ENCODE data around the gene XIRP2.

Gene XIRP2

GRCh38 chr2:167052825-167053224 is 164.5 kb downstream of the XIRP2 start:
- no peak for TF ChIP-seq CTCF (IDR thresholded peaks at IDR 0.05)

- TF ChIP-seq CTCF (IDR thresholded peaks at IDR 0.05) = no peak
Observed at GRCh38 chr2:167054881-167055280, 166.6 kb downstream of the XIRP2 start.

GRCh38 chr2:167057446-167057845 is 169.2 kb downstream of the XIRP2 start:
- no peak for TF ChIP-seq CTCF (IDR thresholded peaks at IDR 0.05)

- no peak for TF ChIP-seq CTCF (IDR thresholded peaks at IDR 0.05)
Observed at GRCh38 chr2:167059173-167059572, 170.9 kb downstream of the XIRP2 start.

DNA sequence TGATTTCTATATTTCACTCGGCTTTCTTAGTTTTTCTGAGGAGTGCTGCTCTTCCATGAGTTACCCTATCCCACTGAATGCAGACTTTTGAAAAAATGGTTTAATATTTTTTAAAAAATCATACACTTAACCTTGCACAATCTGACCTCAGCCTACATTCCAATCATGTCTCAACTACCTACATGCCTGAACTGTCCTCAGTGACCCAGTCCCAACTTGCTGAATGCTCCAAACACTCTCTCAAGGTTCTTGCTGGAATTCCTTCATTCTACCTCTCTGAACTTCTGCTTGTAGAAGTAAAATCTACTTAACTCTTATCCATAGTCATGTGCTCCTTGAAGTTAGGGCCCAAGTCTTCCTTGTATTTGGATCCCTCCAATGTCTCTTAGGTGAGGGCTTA is 181.6 kb downstream of the XIRP2 start:
- no peak for TF ChIP-seq CTCF (IDR thresholded peaks at IDR 0.05)

GRCh38 chr2:167100506-167100905 is 212.2 kb downstream of the XIRP2 start:
- no peak for TF ChIP-seq CTCF (IDR thresholded peaks at IDR 0.05)

DNA sequence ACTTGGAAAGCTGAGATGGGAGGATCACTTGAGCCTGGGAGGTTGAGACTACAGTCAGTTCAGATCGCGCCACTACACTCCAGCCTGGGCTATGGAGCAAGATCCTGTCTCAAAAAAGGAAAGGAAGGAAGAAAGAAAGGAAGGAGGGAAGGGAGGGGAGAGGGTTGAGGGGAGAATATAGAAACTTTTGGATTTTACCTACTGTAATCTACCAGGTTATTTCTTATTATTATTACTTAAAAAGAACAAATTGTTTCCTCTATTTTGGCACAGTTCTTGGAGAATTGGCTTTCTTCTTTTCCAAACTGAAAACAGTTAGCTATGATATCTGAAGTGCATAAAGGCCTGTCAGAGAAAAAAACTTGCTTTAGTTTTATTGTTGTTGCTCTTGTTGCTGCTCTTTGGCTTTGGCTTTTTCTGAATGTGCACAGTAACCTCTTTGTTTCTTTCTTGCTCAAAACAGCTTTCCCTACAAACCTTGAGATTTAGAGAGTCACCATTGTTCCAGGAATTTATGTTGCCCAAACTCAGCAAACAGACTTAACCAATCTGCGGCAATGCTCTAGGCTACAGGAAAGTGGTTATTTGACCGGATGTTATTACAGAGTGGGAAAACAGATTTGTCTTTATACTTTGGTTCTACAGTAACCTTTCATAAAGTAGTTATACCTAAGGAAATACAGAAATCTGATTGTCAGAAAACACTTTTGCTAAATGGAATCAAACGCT is 214.9 kb downstream of the XIRP2 start:
- TF ChIP-seq CTCF (IDR thresholded peaks at IDR 0.05) = no peak

DNA sequence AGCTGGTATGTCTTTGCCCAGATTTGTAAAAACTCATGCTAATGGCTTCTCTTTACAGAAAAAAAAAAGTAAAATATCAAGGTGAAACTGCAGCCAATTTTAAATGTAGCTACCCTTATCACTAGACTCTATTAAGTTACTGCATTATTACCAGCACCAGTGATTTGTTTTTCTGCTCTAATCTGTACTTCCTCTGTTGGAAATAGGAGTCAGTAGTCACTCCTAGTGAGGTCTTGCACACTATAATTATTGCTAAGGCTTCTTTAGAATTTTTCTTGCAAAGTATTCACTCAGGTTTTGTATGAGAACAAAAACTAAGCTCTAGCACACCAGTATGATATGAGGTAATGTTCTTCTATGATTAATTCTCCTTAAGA is 215.5 kb downstream of the XIRP2 start:
- TF ChIP-seq CTCF (IDR thresholded peaks at IDR 0.05) = no peak
